PC-3 (cell line): Measurements from ENCODE around the gene JPT2. TPM values are rescaled to one million over a fixed set of nuclear protein-coding genes. Genes with fewer than 3 reads are reported as not detected.

ENCODE experiments used
- ATAC-seq: fragments of 200-7000 bp; cut with Tn5 transposase; 2 replicates; pipeline ENCODE4 v1.9.1; 2020; ENCODE audit warnings: mild to moderate bottlenecking, moderate library complexity
- BruUV-seq: library from RNA; stranded (reverse); fragments of 400-500 nt; replicated peaks from 2 replicates; lab custom pipeline; 2021; lab: Mats Ljungman, UMichigan
- CTCF ChIA-PET: fragments of 300-600 bp; sonication (Branson Sonifier 250); formaldehyde crosslinking; loops from one replicate; lab custom pipeline; 2022; ENCODE audit warnings: antibody characterized with exemption; lab: Charles Lee
- POLR2A ChIA-PET: fragments of 300-600 bp; sonication (Branson Sonifier 250); formaldehyde crosslinking; loops from one replicate; lab custom pipeline; 2022; ENCODE audit warnings: antibody characterized with exemption; ENCODE audit not compliant: unreplicated experiment; lab: Charles Lee
- DNase-seq: peaks from one replicate; pipeline ENCODE4 v3.0.0-alpha.2; 2015
- H2AFZ ChIP-seq: fragments of 300-600 bp; sonication (generic); 2 replicates; pipeline ENCODE4 v1.6.0; 2016; ENCODE audit warnings: antibody characterized with exemption, low read length
- H3F3A ChIP-seq: fragments of 300-600 bp; sonication (generic); one replicate; pipeline ENCODE4 v1.6.0; 2017; ENCODE audit warnings: antibody characterized with exemption, low read length, control low read depth, mild to moderate bottlenecking; ENCODE audit not compliant: unreplicated experiment
- H3K27ac ChIP-seq: fragments of 300-600 bp; sonication (generic); 2 replicates; pipeline ENCODE4 v1.5.1; 2016; ENCODE audit warnings: mild to moderate bottlenecking, low read length
- H3K27me3 ChIP-seq: fragments of 300-600 bp; sonication (generic); 2 replicates; pipeline ENCODE4 v1.6.1; 2016; ENCODE audit warnings: low read length, mixed read lengths
- H3K36me3 ChIP-seq: fragments of 300-600 bp; sonication (generic); 2 replicates; pipeline ENCODE4 v1.6.1; 2016; ENCODE audit warnings: low read depth, mixed run types, low read length, mixed read lengths
- H3K4me1 ChIP-seq: fragments of 300-600 bp; sonication (generic); 2 replicates; pipeline ENCODE4 v1.5.1; 2016; ENCODE audit warnings: low read length; ENCODE audit not compliant: insufficient read depth
- H3K4me2 ChIP-seq: fragments of 300-600 bp; sonication (generic); 2 replicates; pipeline ENCODE4 v1.6.0; 2016; ENCODE audit warnings: low read length
- H3K4me3 ChIP-seq: fragments of 300-600 bp; sonication (generic); 2 replicates; pipeline ENCODE4 v1.5.1; 2016; ENCODE audit warnings: mild to moderate bottlenecking, low read length, mixed read lengths
- H3K79me2 ChIP-seq: fragments of 300-600 bp; sonication (generic); 2 replicates; pipeline ENCODE4 v1.6.1; 2017; ENCODE audit warnings: low read length, mixed read lengths
- H3K9ac ChIP-seq: fragments of 300-600 bp; sonication (generic); 2 replicates; pipeline ENCODE4 v1.6.0; 2016; ENCODE audit warnings: mild to moderate bottlenecking, low read length
- H3K9me2 ChIP-seq: fragments of 300-600 bp; sonication (generic); replicated peaks from 2 replicates; pipeline ENCODE4 v1.6.1; 2016; ENCODE audit warnings: mixed run types, low read length, mixed read lengths
- H3K9me3 ChIP-seq: fragments of 300-600 bp; sonication (generic); 2 replicates; pipeline ENCODE4 v1.6.1; 2016; ENCODE audit warnings: low read length, mixed read lengths
- H4K20me1 ChIP-seq: fragments of 300-600 bp; sonication (generic); 2 replicates; pipeline ENCODE4 v1.6.1; 2016; ENCODE audit warnings: low read length, mixed read lengths
- CTCF ChIP-seq: fragments of 300-600 bp; sonication (generic); conservative IDR thresholded peaks from 2 replicates; pipeline ENCODE4 v1.5.1; 2017; ENCODE audit warnings: antibody characterized with exemption, low read depth, mild to moderate bottlenecking, low read length
- EZH2 ChIP-seq: fragments of 300-600 bp; sonication (generic); IDR thresholded peaks from one replicate; pipeline ENCODE4 v1.6.1; 2017; ENCODE audit warnings: antibody characterized with exemption, mild to moderate bottlenecking, low read length; ENCODE audit not compliant: unreplicated experiment
- EZH2phosphoT487 ChIP-seq: fragments of 300-600 bp; sonication (generic); IDR thresholded peaks from 2 replicates; pipeline ENCODE4 v1.6.1; 2018; ENCODE audit warnings: mild to moderate bottlenecking, antibody characterized with exemption, low read length, borderline replicate concordance
- intact Hi-C: fragments of 100-400 bp; cut with micrococcal nuclease; formaldehyde crosslinking; loops from 2 replicates; pipeline ENCODE4 v1.9.0; 2023
- total RNA-seq: library from RNA; depleted of rRNA; stranded (reverse); fragments of >200 nt; gene quantifications from 2 replicates; pipeline ENCODE4 v1.2.3, GENCODE V29; 2014

The JPT2 gene
- total RNA-seq, 1 experiment from 2014 or later = 85.2 TPM

GRCh38 chr16:1637526-1637925 is 40.6 kb upstream of the JPT2 start:
- Histone ChIP-seq H3K9me2 (no peaks in the 10 kb centered on the region), H3K9ac (no peak overlapping the region), H3K4me2 (no peak overlapping the region), H3K79me2 (no peaks in the 10 kb centered on the region), H3K4me1 (no peaks in the 10 kb centered on the region), H2AFZ (no peak overlapping the region), H3K9me3 (no peaks in the 10 kb centered on the region), H3F3A (no peaks in the 10 kb centered on the region), H4K20me1 (no peaks in the 10 kb centered on the region), H3K4me3 (no peak overlapping the region), H3K36me3 (peaks cover 10% of the 10 kb centered on the region), H3K27ac (no peak overlapping the region), H3K27me3 (no peaks in the 10 kb centered on the region)
- no peak for DNase-seq
- ChIA-PET CTCF (no interaction called here), POLR2A (no interaction called here)
- no TSS peak for BruUV-seq
- TF ChIP-seq EZH2 = no peak
- TF ChIP-seq CTCF = no peak
- TF ChIP-seq EZH2phosphoT487 = no peak
- intact Hi-C loops = no loop called here
- ATAC-seq = no peak

GRCh38 chr16:1638757-1639156 is 39.3 kb upstream of the JPT2 start:
- DNase-seq (no peak), ATAC-seq (no peak)
- no peak overlapping the region for H2AFZ ChIP-seq
- no peak overlapping the region for H3K4me2 ChIP-seq
- H4K20me1 ChIP-seq = no peaks in the 10 kb centered on the region
- intact Hi-C loops = no loop called here
- H3K9ac ChIP-seq = no peak overlapping the region
- H3K79me2 ChIP-seq = no peaks in the 10 kb centered on the region
- TF ChIP-seq EZH2 (no peak), EZH2phosphoT487 (no peak), CTCF (no peak)
- ChIA-PET CTCF (no interaction called here), POLR2A (no interaction called here)
- no peaks in the 10 kb centered on the region; the same call in 1 of the 2 replicates for H3K36me3 ChIP-seq
- H3K27me3 ChIP-seq = no peaks in the 10 kb centered on the region
- BruUV-seq = no TSS peak
- H3K9me3 ChIP-seq = no peaks in the 10 kb centered on the region
- no peaks in the 10 kb centered on the region for H3K9me2 ChIP-seq
- H3K27ac ChIP-seq = no peak overlapping the region
- no peaks in the 10 kb centered on the region for H3K4me1 ChIP-seq
- H3F3A ChIP-seq = no peaks in the 10 kb centered on the region
- H3K4me3 ChIP-seq = no peak overlapping the region

GRCh38 chr16:1639282-1639681 is 38.8 kb upstream of the JPT2 start:
- Histone ChIP-seq H3K79me2 (no peaks in the 10 kb centered on the region), H3K4me3 (no peak overlapping the region), H3K27ac (no peak overlapping the region), H3K4me2 (no peak overlapping the region), H4K20me1 (no peaks in the 10 kb centered on the region), H2AFZ (no peak overlapping the region), H3K27me3 (no peaks in the 10 kb centered on the region), H3F3A (no peaks in the 10 kb centered on the region), H3K9ac (no peak overlapping the region), H3K9me2 (no peaks in the 10 kb centered on the region), H3K9me3 (no peaks in the 10 kb centered on the region), H3K36me3 (no peaks in the 10 kb centered on the region; the same call in 1 of the 2 replicates), H3K4me1 (no peaks in the 10 kb centered on the region)
- ChIA-PET POLR2A (no interaction called here), CTCF (no interaction called here)
- intact Hi-C loops = no loop called here
- DNase-seq = no peak
- BruUV-seq = no TSS peak
- no peak for ATAC-seq
- no peak for TF ChIP-seq EZH2
- no peak for TF ChIP-seq EZH2phosphoT487
- TF ChIP-seq CTCF = no peak
